Measurements from ENCODE around the gene UBE2J1. TPM values are rescaled to one million over a fixed set of nuclear protein-coding genes. Genes with fewer than 3 reads are reported as not detected.

UBE2J1 gene
- total and polyA plus RNA-seq, 4 donors, result 14.7 to 26.4 (median 18.0) TPM

- TF ChIP-seq, protein P1, sequence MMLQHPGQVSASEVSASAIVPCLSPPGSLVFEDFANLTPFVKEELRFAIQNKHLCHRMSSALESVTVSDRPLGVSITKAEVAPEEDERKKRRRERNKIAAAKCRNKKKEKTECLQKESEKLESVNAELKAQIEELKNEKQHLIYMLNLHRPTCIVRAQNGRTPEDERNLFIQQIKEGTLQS (IDR thresholded peaks at IDR 0.05), result no peak
- TF ChIP-seq FOXA2 (IDR thresholded peaks at IDR 0.05), result no peak
Observed at GRCh38 chr6:89385156-89385667, 32.7 kb upstream of the UBE2J1 start (continued).

DNA sequence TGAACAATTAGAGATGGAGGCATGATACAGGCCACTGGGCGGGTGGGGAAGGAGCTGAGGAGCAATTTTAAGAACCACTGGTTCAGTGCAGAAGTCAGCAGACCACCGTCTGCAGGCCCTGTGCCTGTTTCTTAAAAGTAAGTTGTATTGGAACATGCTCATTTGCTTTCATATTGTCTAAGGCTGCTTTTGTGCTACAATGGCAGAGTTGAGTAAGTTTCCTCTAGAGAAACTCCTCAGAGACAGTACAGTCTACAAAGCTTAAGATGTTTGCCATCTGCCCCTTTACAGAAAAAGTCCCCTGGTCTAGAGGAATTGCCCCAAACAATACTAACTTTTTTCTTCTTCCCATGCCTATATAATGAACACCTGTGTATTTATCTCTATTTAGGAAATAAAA lies 28.5 kb upstream of the UBE2J1 start:
- TF ChIP-seq JUND (IDR thresholded peaks at IDR 0.05), result no peak
- TF ChIP-seq NR2F2 (IDR thresholded peaks at IDR 0.05), result no peak
- TF ChIP-seq, protein P2, sequence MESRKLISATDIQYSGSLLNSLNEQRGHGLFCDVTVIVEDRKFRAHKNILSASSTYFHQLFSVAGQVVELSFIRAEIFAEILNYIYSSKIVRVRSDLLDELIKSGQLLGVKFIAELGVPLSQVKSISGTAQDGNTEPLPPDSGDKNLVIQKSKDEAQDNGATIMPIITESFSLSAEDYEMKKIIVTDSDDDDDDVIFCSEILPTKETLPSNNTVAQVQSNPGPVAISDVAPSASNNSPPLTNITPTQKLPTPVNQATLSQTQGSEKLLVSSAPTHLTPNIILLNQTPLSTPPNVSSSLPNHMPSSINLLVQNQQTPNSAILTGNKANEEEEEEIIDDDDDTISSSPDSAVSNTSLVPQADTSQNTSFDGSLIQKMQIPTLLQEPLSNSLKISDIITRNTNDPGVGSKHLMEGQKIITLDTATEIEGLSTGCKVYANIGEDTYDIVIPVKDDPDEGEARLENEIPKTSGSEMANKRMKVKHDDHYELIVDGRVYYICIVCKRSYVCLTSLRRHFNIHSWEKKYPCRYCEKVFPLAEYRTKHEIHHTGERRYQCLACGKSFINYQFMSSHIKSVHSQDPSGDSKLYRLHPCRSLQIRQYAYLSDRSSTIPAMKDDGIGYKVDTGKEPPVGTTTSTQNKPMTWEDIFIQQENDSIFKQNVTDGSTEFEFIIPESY (IDR thresholded peaks at IDR 0.05), result no peak
- Histone ChIP-seq H3K27ac (ENCODE audit: low read depth in 1 of 2, low read length in 2 of 2) (no peak overlapping the region), H3K36me3 (ENCODE audit: control insufficient read depth in 4 of 4, insufficient read depth in 3 of 4, low read depth in 1 of 4, low read length in 3 of 4) (no peaks in the 10 kb centered on the region), H3K4me3 (ENCODE audit: low read depth in 1 of 3, low read length in 3 of 3) (no peak overlapping the region), H3K9ac (ENCODE audit: low read depth in 1 of 2, low read length in 2 of 2) (no peak overlapping the region), H3K9me3 (ENCODE audit: control insufficient read depth in 4 of 4, low read length in 3 of 4) (no peaks in the 10 kb centered on the region), H3K27me3 (ENCODE audit: control insufficient read depth in 4 of 4, insufficient read depth in 4 of 4, low read length in 3 of 4) (no peaks in the 10 kb centered on the region), H3K4me1 (ENCODE audit: control insufficient read depth in 4 of 4, insufficient read depth in 4 of 4, low read length in 3 of 4) (no peaks in the 10 kb centered on the region)
- 90% methylated on average over 2 of the region's 2 CpGs for whole genome bisulfite sequencing
- DNase-seq (ENCODE audit: low spot score), result no peak

GRCh38 chr6:89379281-89379680 lies 26.8 kb upstream of the UBE2J1 start:
- no peak overlapping the region for H3K4me3 ChIP-seq (ENCODE audit: low read depth in 1 of 3, low read length in 3 of 3)
- no peak overlapping the region for H3K27ac ChIP-seq (ENCODE audit: low read depth in 1 of 2, low read length in 2 of 2)

GRCh38 chr6:89378628-89379027 lies 26.1 kb upstream of the UBE2J1 start:
- 96% methylated on average over 4 of the region's 4 CpGs for WGBS
- H3K36me3 ChIP-seq (ENCODE audit: control insufficient read depth in 4 of 4, insufficient read depth in 3 of 4, low read depth in 1 of 4, low read length in 3 of 4), result no peaks in the 10 kb centered on the region
- no peak overlapping the region for H3K9ac ChIP-seq (ENCODE audit: low read depth in 1 of 2, low read length in 2 of 2)
- peaks cover 0 to 2% (median 0%) of the 10 kb centered on the region in 4 donors for H3K4me1 ChIP-seq (ENCODE audit: control insufficient read depth in 4 of 4, insufficient read depth in 4 of 4, low read length in 3 of 4)
- no peak overlapping the region for H3K4me3 ChIP-seq (ENCODE audit: low read depth in 1 of 3, low read length in 3 of 3)
- no peaks in the 10 kb centered on the region for H3K9me3 ChIP-seq (ENCODE audit: control insufficient read depth in 4 of 4, low read length in 3 of 4)
- no peaks in the 10 kb centered on the region for H3K27me3 ChIP-seq (ENCODE audit: control insufficient read depth in 4 of 4, insufficient read depth in 4 of 4, low read length in 3 of 4)
- DNase-seq (ENCODE audit: low spot score), result no peak
- H3K27ac ChIP-seq (ENCODE audit: low read depth in 1 of 2, low read length in 2 of 2), result no peak overlapping the region
- no peak for TF ChIP-seq HNF4A (conservative IDR thresholded peaks at IDR 0.05)
- TF ChIP-seq TAF1 (conservative IDR thresholded peaks at IDR 0.05), result no peak
- TF ChIP-seq CTCF (IDR thresholded peaks at IDR 0.05; ENCODE audit: low read depth, low read length, missing input control), result no peak
- no peak for TF ChIP-seq JUND (IDR thresholded peaks at IDR 0.05)
- TF ChIP-seq YY1 (IDR thresholded peaks at IDR 0.05), result no peak
- TF ChIP-seq EGR1 (IDR thresholded peaks at IDR 0.05; ENCODE audit: low read depth in 2 of 2), result no peak
- TF ChIP-seq REST (IDR thresholded peaks at IDR 0.05), result no peak
- TF ChIP-seq NR2F2 (IDR thresholded peaks at IDR 0.05), result no peak
- no peak for TF ChIP-seq MAX (IDR thresholded peaks at IDR 0.05)
- TF ChIP-seq RAD21 (IDR thresholded peaks at IDR 0.05), result no peak
- TF ChIP-seq, protein P1 (IDR thresholded peaks at IDR 0.05), result no peak
- TF ChIP-seq FOXA2 (IDR thresholded peaks at IDR 0.05), result no peak
- no peak for TF ChIP-seq FOXA1 (IDR thresholded peaks at IDR 0.05)
- TF ChIP-seq GABPA (IDR thresholded peaks at IDR 0.05 in 1 of 2, conservative IDR thresholded peaks at IDR 0.05 in 1 of 2), result no peak
- no peak for TF ChIP-seq HNF4G (IDR thresholded peaks at IDR 0.05)

More at GRCh38 chr6:89379281-89379680, 26.8 kb upstream of the UBE2J1 start:
- DNase-seq (ENCODE audit: low spot score), result no peak
- Histone ChIP-seq H3K36me3 (ENCODE audit: control insufficient read depth in 4 of 4, insufficient read depth in 3 of 4, low read depth in 1 of 4, low read length in 3 of 4) (no peaks in the 10 kb centered on the region), H3K9me3 (ENCODE audit: control insufficient read depth in 4 of 4, low read length in 3 of 4) (no peaks in the 10 kb centered on the region), H3K27me3 (ENCODE audit: control insufficient read depth in 4 of 4, insufficient read depth in 4 of 4, low read length in 3 of 4) (no peaks in the 10 kb centered on the region), H3K9ac (ENCODE audit: low read depth in 1 of 2, low read length in 2 of 2) (no peak overlapping the region), H3K4me1 (ENCODE audit: control insufficient read depth in 4 of 4, insufficient read depth in 4 of 4, low read length in 3 of 4) (peaks cover 0 to 2% (median 0%) of the 10 kb centered on the region in 4 donors)
- WGBS, result 76% methylated on average over 5 of the region's 5 CpGs
- TF ChIP-seq GABPA (IDR thresholded peaks at IDR 0.05 in 1 of 2, conservative IDR thresholded peaks at IDR 0.05 in 1 of 2) (no peak), HNF4G (IDR thresholded peaks at IDR 0.05) (no peak), NR2F2 (IDR thresholded peaks at IDR 0.05) (no peak), RXRA (IDR thresholded peaks at IDR 0.05) (no peak), TAF1 (conservative IDR thresholded peaks at IDR 0.05) (no peak), YY1 (IDR thresholded peaks at IDR 0.05) (no peak), RAD21 (IDR thresholded peaks at IDR 0.05) (no peak), SP1 (IDR thresholded peaks at IDR 0.05) (no peak)
- TF ChIP-seq, protein P1 (IDR thresholded peaks at IDR 0.05), result no peak

All from liver (tissue), 9 donors.